ENCODE measurements around the gene CRACDL.

CRACDL gene

DNA sequence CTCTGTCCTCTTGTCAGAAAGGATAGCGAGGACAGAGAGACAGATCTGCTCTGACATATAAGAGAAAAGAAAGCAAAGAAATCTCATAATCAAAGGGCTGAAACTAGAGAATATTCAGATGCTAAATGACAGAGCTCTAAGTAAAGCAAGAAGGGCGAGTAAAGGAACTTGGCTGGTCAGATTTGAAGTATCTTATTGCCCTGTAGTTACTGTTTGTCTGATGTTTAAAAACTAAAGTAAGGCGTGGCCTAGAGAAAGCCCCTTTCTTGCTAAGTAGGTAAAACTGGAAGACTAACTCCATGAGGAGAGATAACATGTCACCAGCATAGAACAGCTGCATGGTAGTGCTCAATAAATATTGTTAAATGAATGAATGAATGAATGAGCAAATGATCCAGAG is 70.0 kb downstream of the CRACDL start:
- Histone ChIP-seq H3K36me3 (replicated peaks) (no peaks in the 10 kb centered on the region), H3K9me3 (no peaks in the 10 kb centered on the region), H3K4me1 (no peaks in the 10 kb centered on the region), H3K27me3 (ENCODE audit: low read depth) (no peaks in the 10 kb centered on the region), H3K4me3 (no peak overlapping the region)
- in situ Hi-C loops (cut with MboI; ENCODE audit: low sequenced_read_pairs): no loop called here
- no peak for DNase-seq (ENCODE audit: low spot score in 2 of 2)

DNA sequence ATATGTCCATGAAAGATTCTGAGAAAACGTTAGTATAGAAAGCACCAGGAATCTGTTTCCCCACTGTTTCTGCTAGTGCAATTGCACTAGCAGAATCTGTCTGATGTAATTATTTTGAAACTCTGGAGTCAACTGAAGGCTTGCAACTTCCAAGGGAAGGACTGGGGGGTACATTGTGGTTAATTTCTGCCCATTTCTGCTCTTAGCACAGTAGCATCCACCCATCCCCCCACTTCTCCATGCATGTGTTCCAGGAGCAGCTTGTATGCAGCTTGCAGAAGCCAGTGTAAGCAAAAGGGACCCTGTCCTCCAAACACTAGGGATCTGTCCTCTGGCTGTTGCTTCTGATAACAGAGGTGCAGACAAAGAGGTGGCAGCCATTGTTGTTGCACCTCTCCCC is 74.4 kb downstream of the CRACDL start:
- Histone ChIP-seq H3K4me1 (no peaks in the 10 kb centered on the region), H3K4me3 (no peak overlapping the region), H3K36me3 (replicated peaks) (no peaks in the 10 kb centered on the region), H3K27me3 (ENCODE audit: low read depth) (no peaks in the 10 kb centered on the region), H3K9me3 (no peaks in the 10 kb centered on the region; the same call in 1 of the 2 replicates)
- DNase-seq (ENCODE audit: low spot score in 2 of 2): no peak
- in situ Hi-C loops (cut with MboI; ENCODE audit: low sequenced_read_pairs): no loop called here

DNA sequence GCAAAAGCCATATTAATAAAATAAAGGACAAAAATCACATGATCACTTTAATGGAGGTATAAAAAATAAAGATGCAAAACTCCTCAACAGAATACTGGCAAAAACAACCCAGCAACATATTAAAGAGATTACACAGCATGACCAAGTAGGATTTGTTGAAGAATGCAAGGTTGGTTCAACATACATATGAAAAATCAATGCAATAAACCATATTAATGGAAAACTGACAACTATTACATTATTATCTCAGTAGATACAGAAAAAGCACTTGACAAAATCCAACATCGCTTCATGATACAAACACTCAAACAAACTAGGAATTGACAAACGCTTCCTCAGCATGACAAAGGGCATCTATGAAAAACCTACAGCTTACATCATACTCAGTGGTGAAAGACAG is 76.7 kb downstream of the CRACDL start:
- H3K4me3 ChIP-seq: no peak overlapping the region
- H3K27me3 ChIP-seq (ENCODE audit: low read depth): no peaks in the 10 kb centered on the region
- no peak for DNase-seq (ENCODE audit: low spot score in 2 of 2)
- H3K36me3 ChIP-seq (replicated peaks): no peaks in the 10 kb centered on the region
- no peaks in the 10 kb centered on the region; the same call in 1 of the 2 replicates for H3K9me3 ChIP-seq
- no peaks in the 10 kb centered on the region for H3K4me1 ChIP-seq
- in situ Hi-C loops (cut with MboI; ENCODE audit: low sequenced_read_pairs): no loop called here

DNA sequence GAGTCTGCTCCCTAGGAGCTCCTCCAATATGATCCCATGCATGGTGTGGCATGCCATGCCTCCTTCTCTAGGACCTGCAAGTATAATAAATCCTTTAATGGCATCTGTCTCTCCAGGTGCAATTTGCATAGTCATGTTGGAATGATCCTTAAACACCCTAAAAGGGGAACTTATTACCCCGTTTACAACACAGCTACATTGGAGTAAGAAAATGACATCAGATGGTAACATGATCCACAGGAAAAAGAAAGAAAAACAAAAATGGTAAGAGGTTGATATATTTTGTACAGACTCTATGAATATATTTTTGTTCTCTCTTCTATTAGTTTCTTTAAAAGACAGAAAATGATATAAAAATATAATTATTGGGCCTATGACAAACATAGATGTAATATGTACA is 79.0 kb downstream of the CRACDL start:
- H3K27me3 ChIP-seq (ENCODE audit: low read depth): no peaks in the 10 kb centered on the region
- no peaks in the 10 kb centered on the region for H3K36me3 ChIP-seq (replicated peaks)
- no peak overlapping the region for H3K4me3 ChIP-seq
- no peaks in the 10 kb centered on the region; the same call in 1 of the 2 replicates for H3K9me3 ChIP-seq
- no peaks in the 10 kb centered on the region for H3K4me1 ChIP-seq
- in situ Hi-C loops (cut with MboI; ENCODE audit: low sequenced_read_pairs): no loop called here
- DNase-seq (ENCODE audit: low spot score in 2 of 2): no peak

DNA sequence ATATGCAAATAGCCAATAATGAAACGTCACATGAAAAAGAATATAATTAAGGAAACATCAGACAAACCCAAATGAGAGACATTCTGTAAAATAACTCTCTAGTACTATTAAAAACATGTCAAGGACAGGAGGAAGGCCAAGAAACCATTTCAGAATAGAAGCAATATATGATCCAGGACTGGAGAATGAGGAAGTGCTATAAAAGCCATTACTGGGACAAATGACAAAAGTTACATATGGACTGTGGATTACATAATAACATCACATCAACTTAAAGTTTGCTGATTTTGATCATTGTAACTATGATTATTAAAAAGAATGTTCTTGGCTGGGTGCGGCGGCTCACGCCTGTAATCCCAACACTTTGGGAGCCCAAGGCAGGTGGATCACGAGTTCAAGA is 81.3 kb downstream of the CRACDL start:
- no peak for DNase-seq (ENCODE audit: low spot score in 2 of 2)
- Histone ChIP-seq H3K4me3 (no peak overlapping the region), H3K9me3 (no peaks in the 10 kb centered on the region; the same call in 1 of the 2 replicates), H3K4me1 (no peaks in the 10 kb centered on the region), H3K36me3 (replicated peaks) (no peaks in the 10 kb centered on the region), H3K27me3 (ENCODE audit: low read depth) (no peaks in the 10 kb centered on the region)
- in situ Hi-C loops (cut with MboI; ENCODE audit: low sequenced_read_pairs): no loop called here

DNA sequence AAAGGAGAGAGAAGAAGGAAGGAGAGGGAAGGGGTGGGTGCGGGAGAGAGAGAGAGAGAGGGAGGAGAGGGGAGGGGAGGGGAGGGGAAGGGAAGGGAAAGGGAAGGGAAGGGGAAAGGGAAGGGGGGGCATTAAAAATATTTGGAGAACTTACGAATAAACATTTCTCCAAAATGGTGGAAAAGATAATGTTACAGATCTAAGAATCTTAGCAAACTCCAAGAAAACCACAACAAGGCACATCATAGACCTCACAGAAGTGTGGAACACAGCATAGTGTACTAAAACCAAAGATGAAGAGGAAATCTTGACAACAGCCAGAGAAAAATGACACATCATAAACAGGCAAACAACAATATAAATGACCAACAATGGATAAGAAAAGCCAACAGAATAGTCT is 83.1 kb downstream of the CRACDL start:
- Histone ChIP-seq H3K4me3 (no peak overlapping the region), H3K4me1 (no peaks in the 10 kb centered on the region), H3K9me3 (no peaks in the 10 kb centered on the region), H3K36me3 (replicated peaks) (no peaks in the 10 kb centered on the region), H3K27me3 (ENCODE audit: low read depth) (no peaks in the 10 kb centered on the region)
- in situ Hi-C loops (cut with MboI; ENCODE audit: low sequenced_read_pairs): no loop called here
- DNase-seq (ENCODE audit: low spot score in 2 of 2): no peak

DNA sequence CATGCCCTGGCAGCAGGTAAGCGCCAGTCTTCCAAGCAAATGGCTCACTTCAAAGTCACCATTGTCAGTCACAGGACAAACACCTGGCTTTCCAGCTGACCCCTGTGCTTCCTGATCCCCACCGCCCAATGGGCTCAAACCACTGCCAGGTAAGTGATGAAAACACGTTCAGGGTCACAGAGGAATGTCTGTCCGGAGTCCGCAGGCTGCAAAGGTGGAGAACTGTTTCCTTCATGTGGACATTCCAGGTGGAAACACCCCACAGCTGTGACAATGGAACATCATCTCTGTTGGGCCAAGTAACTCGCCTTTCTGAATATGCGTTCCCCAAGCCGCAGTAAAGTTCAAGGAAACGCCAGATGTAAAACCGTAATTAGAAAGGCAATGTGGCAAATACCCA is 86.0 kb downstream of the CRACDL start:
- H3K27me3 ChIP-seq (ENCODE audit: low read depth): no peaks in the 10 kb centered on the region
- no peak for DNase-seq (ENCODE audit: low spot score in 2 of 2)
- H3K36me3 ChIP-seq (replicated peaks): no peaks in the 10 kb centered on the region
- H3K9me3 ChIP-seq: no peaks in the 10 kb centered on the region
- no peak overlapping the region for H3K4me3 ChIP-seq
- in situ Hi-C loops (cut with MboI; ENCODE audit: low sequenced_read_pairs): no loop called here
- H3K4me1 ChIP-seq: no peaks in the 10 kb centered on the region

DNA sequence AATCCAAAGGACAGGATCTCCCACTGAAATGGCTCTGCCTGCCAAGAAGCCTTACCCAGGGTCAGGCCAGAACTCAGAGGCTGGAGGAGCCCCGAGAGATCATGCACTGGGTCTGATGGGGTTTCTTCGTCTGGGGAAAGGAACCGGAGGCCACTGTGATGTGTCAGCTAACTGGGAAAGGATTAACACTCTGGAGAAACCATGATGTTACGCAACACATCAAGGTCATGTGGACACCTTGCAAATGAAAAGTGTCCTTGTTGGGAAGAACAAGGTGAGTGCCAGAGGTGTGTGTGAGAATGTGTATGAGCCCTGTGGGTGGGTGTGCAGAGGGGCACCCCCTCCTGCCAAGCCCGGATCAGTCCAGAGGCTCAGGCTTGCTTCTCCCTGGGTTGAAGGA is 86.9 kb downstream of the CRACDL start:
- H3K9me3 ChIP-seq: no peaks in the 10 kb centered on the region
- in situ Hi-C loops (cut with MboI; ENCODE audit: low sequenced_read_pairs): loop anchor here (25.0 kb wide), 1 partner anchor 437 kb away; no protein-coding TSS in a partner anchor

DNA sequence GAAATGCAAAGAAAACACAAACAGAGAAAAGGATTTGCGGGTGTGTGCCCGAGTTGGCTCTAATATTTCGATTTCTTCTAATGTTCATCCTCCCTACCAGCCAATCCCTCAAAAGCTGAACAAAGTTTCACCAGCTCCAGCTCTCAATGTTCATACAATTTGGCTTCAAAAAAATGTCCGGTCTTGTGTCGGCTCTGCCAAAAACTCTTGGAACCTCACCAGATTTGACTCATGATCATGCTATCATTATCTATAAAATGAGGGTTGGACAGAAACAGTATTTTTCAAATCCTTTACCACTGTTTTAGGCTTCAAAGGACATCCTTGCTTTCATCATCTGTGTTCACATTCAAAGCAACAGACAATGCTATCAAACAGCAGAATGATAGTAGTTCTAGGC is 88.2 kb downstream of the CRACDL start:
- in situ Hi-C loops (cut with MboI; ENCODE audit: low sequenced_read_pairs): loop anchor here (25.0 kb wide), 1 partner anchor 436 kb away; no protein-coding TSS in a partner anchor
- no peak for DNase-seq (ENCODE audit: low spot score in 2 of 2)
- H3K9me3 ChIP-seq: no peaks in the 10 kb centered on the region
- H3K36me3 ChIP-seq (replicated peaks): no peaks in the 10 kb centered on the region
- no peaks in the 10 kb centered on the region for H3K4me1 ChIP-seq
- H3K27me3 ChIP-seq (ENCODE audit: low read depth): no peaks in the 10 kb centered on the region
- no peak overlapping the region for H3K4me3 ChIP-seq

More for the DNA sequence above, 86.9 kb downstream of the CRACDL start:
- Histone ChIP-seq H3K27me3 (ENCODE audit: low read depth) (no peaks in the 10 kb centered on the region), H3K4me3 (no peak overlapping the region), H3K36me3 (replicated peaks) (no peaks in the 10 kb centered on the region), H3K4me1 (no peaks in the 10 kb centered on the region)
- DNase-seq (ENCODE audit: low spot score in 2 of 2): no peak

DNA sequence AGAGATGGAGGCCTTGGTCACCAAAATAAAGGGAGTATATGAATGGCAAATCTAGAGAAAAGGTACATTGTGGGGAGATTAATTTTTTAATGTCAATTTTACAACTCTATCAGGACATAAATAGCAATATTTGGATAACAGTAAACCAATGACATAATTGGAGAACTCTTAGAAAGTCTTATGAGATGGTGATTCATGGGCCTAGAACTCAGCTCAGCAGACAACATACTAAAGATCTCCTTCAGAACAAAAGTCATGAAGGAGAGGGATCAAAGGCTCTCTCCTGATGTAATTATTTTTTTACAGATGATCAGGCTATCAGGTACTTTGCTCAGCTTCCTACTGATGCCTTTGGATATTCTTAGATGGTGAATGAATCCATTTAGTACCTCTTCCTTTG is 90.0 kb downstream of the CRACDL start:
- DNase-seq (ENCODE audit: low spot score in 2 of 2): no peak
- in situ Hi-C loops (cut with MboI; ENCODE audit: low sequenced_read_pairs): loop anchor here (25.0 kb wide), 1 partner anchor 434 kb away; no protein-coding TSS in a partner anchor
- Histone ChIP-seq H3K4me1 (no peaks in the 10 kb centered on the region), H3K27me3 (ENCODE audit: low read depth) (no peaks in the 10 kb centered on the region), H3K36me3 (replicated peaks) (no peaks in the 10 kb centered on the region), H3K9me3 (no peaks in the 10 kb centered on the region), H3K4me3 (no peak overlapping the region)

DNA sequence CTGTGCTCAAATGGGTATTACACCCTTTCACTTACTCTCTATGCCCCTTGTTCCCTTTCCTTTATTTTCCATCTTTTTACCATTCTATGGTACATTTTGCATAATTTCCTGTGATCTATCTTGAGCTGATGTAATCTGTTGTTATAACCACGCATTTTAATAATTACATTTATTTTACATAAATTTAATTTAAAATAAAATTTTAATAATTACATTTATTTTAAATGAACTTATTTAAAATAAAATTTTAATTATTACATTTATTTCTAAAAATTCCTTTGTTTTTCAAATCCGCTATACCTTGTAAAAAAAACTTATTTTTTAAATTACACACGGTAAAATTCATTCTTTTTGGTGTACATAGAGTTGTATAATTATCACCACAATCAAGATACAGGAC is 93.9 kb downstream of the CRACDL start:
- H3K27me3 ChIP-seq (ENCODE audit: low read depth): no peaks in the 10 kb centered on the region
- H3K4me3 ChIP-seq: no peak overlapping the region
- no peaks in the 10 kb centered on the region for H3K36me3 ChIP-seq (replicated peaks)
- H3K9me3 ChIP-seq: no peaks in the 10 kb centered on the region
- no peaks in the 10 kb centered on the region for H3K4me1 ChIP-seq
- no peak for DNase-seq (ENCODE audit: low spot score in 2 of 2)
- in situ Hi-C loops (cut with MboI; ENCODE audit: low sequenced_read_pairs): loop anchor here (25.0 kb wide), 1 partner anchor 430 kb away; no protein-coding TSS in a partner anchor

DNA sequence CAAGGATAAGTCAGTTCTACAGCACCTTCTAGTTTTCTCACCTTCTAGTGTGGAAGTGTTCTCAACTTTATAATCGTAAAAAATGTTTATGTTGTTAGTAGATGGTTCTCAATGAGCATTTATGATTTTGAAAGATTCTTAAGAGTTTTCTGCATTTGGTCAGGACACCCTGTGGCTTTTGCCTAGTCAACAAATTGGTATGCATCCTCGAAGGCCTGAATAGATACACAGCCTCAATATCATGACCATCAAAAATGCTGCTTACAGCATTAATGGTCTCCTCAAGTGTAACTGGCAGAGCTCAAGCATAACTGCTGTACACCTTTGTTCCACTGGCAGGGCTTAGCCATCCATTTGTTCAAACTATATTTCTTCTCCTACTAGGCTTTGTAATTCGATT is 96.7 kb downstream of the CRACDL start:
- H3K4me1 ChIP-seq: no peaks in the 10 kb centered on the region
- in situ Hi-C loops (cut with MboI; ENCODE audit: low sequenced_read_pairs): loop anchor here (5.0 to 25.0 kb wide), 2 partner anchors 192 to 427 kb away; no protein-coding TSS in a partner anchor
- H3K27me3 ChIP-seq (ENCODE audit: low read depth): no peaks in the 10 kb centered on the region
- no peaks in the 10 kb centered on the region for H3K36me3 ChIP-seq (replicated peaks)
- no peak for DNase-seq (ENCODE audit: low spot score in 2 of 2)
- H3K9me3 ChIP-seq: no peaks in the 10 kb centered on the region
- H3K4me3 ChIP-seq: no peak overlapping the region

DNA sequence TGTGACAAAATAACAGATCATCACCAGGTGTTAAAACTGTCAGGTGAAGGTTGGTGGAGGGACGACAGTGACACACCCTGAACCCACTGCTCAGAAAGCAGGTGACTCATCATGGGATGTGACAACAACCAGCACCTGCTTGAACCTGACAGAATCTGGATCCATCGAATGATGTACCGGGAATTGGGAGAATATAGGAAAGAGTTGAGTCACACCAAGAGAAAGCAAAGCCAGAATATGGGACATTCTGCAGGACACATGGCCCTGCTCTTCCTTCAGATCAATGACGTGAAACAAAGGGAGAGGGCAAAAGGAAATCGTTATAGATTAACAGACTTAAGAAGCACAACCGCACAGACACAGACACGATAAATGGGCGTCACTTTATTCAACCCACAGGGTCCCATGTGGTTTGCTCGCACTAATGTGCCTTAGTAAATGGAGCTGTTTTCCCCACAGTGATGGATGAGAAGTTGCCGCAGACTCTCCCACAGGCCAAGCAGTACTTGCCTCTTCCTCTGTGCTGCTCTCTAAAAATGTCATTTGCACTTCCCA is 100.1 kb downstream of the CRACDL start:
- in situ Hi-C loops (cut with MboI; ENCODE audit: low sequenced_read_pairs): loop anchor here (5.0 to 25.0 kb wide), 2 partner anchors 189 to 424 kb away; no protein-coding TSS in a partner anchor
- Histone ChIP-seq H3K9me3 (no peaks in the 10 kb centered on the region), H3K27me3 (ENCODE audit: low read depth) (no peaks in the 10 kb centered on the region), H3K4me3 (no peak overlapping the region), H3K4me1 (no peaks in the 10 kb centered on the region), H3K36me3 (replicated peaks) (no peaks in the 10 kb centered on the region)
- DNase-seq (ENCODE audit: low spot score in 2 of 2): no peak

DNA sequence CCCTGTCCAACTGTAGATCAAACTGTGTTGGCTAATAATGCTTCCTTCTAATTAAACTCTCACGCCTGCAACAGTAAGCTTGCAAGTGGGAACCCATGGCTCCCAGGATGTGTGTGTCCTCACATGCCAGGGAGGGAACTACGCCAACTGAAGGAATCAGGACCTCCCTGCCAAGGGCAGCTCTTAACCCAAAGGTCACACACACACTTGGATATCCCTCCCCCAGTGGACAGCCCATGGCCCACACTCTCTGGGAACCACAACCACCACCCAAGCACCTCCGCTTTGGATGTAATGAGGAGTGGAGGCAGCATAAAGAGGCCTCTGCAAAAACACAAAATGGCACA is 102.1 kb downstream of the CRACDL start:
- in situ Hi-C loops (cut with MboI; ENCODE audit: low sequenced_read_pairs): loop anchor here (25.0 kb wide), 1 partner anchor 422 kb away; no protein-coding TSS in a partner anchor
- DNase-seq (ENCODE audit: low spot score in 2 of 2): no peak
- Histone ChIP-seq H3K9me3 (no peaks in the 10 kb centered on the region), H3K4me3 (no peak overlapping the region), H3K27me3 (ENCODE audit: low read depth) (no peaks in the 10 kb centered on the region), H3K36me3 (replicated peaks) (no peaks in the 10 kb centered on the region), H3K4me1 (no peaks in the 10 kb centered on the region)
